GM19452 (cell line): ENCODE measurements around the gene DCLK3.

Source experiments
- ATAC-seq: cut with Tn5 transposase; IDR thresholded peaks from one replicate; pipeline ENCODE4 v1.9.1; 2021; ENCODE audit not compliant: unreplicated experiment

DCLK3 gene

GRCh38 chr3:36771931-36772330 lies 7.6 kb upstream of the DCLK3 start:
- no peak for ATAC-seq

GRCh38 chr3:36769926-36770325 lies 5.6 kb upstream of the DCLK3 start:
- ATAC-seq = no peak

GRCh38 chr3:36765104-36765503 lies 751 bp upstream of the DCLK3 start:
- no peak for ATAC-seq

DNA sequence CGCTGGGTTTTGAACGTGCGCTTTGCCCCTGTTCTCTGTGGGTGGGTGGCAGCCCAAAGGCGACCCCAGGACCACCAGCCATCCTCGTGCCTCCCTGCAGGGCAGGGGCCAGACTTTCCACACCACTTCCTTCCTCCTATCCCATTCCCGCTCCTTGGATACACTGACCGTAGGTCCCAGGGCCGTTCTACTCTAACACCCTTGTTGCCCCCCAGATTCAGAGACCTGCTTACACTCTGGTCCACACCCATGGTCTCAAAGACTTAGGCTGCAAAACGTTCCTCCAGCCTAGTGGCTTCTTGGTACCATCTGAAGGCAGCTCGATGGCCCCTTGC lies 318 bp upstream of the DCLK3 start:
- no peak for ATAC-seq

- no peak for ATAC-seq
These were observed 1.2 kb downstream of the DCLK3 start for GRCh38 chr3:36762918-36763849.

DNA sequence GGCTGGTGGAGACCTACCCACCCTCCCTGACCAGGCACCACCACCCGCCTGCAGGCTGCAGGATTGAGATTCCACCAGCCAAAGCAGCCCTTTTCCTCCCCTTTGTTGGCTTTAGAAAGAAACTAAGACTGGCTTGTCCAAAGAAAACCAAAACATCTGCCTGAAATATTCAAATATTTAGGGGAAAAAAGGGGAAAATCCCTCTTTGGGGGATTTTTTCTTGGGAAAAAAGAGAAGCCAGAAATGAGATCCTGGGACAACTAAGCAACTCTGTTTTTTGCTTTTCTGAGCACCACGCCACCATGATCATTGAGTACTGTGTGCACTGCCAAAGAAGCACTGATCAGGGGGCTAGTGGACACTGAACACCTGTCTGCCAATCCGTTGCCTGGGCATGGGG lies 2.6 kb downstream of the DCLK3 start:
- no peak for ATAC-seq

DNA sequence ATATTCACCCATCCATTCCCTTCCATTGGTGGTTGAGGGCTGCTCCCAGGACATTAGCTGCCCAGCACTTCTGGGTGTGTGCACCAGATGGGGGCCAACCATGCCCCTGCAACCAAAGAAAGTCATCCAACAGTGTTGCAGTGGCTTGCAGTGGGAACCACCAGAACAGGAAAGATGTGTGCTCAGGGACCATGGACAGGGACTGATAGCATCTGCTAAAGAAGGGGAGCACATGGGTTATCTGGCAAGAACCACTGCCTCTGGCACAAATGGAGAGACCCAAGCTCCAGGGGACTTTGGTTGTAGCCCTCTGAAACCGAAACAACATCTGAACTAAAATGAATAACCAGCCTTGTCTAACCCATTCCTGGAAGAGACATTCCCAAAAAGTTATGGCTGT lies 8.1 kb downstream of the DCLK3 start:
- ATAC-seq = no peak

GRCh38 chr3:36751326-36751725 lies 13.0 kb downstream of the DCLK3 start:
- ATAC-seq = no peak

DNA sequence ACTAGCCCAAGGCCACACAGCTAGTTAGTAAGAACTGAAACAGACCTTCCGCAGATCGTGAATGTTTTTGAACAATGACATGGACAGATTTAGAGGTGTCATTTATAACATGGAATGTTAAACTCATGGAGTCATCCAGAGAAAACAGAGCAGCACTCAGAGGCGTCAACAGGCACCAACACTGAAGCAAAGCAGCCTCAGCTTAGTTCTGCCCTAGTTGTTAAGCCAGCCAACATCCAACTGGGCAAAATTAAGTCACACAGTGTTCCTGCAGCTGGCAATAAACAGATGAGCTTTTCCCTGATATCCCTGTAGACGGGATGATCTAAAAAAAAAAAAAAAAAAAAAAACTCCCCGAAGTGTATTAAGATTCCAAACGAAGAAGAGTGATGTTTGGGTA lies 13.6 kb downstream of the DCLK3 start:
- ATAC-seq = no peak

- ATAC-seq = no peak
These were observed 19.6 kb downstream of the DCLK3 start for GRCh38 chr3:36744763-36745162.

DNA sequence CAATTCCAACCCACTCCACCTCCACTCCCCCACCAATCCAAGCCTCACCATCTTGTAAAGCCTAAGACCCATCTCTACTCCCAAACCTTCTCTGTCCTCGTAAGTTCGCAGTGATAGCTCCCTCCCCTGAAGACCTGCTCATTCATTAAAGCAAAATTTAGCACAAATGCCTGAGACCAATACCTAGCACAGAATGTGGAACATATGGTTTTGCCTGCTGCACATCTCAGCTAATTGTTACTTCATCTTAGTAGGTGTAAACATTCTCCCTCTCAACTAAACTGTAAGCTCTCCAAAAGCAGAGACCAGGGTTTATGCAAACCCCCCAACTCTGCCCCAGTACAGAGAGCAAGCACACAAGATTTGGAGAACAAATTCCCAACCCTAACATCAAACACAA lies 20.5 kb downstream of the DCLK3 start:
- ATAC-seq = no peak

- no peak for ATAC-seq
These were observed 23.1 kb downstream of the DCLK3 start for GRCh38 chr3:36741285-36741684.

DNA sequence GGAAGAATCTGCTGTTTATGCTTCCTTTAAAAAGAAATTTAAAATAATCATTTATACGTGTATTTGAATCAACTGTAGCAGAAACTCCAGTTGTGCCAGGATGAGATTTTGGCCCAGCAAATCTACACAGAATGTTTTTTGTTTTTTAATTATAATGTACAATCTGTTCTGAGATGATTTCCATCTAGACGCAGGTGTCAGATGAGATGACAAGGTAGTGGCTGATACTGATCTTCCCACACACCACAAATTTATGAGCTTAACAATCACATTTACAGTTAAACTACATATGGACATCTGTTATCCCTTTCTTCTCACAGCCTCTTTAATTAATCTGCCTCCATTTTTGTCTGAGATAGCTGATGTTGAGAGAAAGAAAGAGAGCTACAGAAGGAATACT lies 23.6 kb downstream of the DCLK3 start:
- ATAC-seq = no peak

GRCh38 chr3:36738702-36739101 lies 25.7 kb downstream of the DCLK3 start:
- no peak for ATAC-seq

DNA sequence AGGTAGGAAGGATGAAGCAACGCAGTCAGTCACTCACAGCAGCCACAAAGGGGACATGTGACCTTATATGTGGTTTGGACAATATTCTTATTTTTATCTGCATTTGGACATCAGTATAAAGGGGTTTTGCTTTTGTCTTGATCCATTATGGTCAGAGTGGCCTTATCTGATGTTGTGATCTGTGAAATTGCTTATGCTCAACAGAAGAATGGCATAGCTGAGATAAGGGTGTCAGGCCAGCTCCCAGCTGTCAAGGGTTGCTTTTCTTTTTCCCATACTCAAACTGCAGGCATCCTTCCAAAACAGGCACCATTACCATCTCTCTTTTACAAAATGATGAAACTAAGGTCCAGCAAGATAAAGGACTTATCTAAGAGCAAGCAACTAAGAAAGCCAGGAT lies 28.1 kb downstream of the DCLK3 start:
- no peak for ATAC-seq

GRCh38 chr3:36734742-36735141 lies 29.6 kb downstream of the DCLK3 start:
- ATAC-seq = no peak

- ATAC-seq = no peak
These were observed 30.6 kb downstream of the DCLK3 start for GRCh38 chr3:36733723-36734122.

GRCh38 chr3:36733162-36733696 lies 31.1 kb downstream of the DCLK3 start:
- no peak for ATAC-seq

DNA sequence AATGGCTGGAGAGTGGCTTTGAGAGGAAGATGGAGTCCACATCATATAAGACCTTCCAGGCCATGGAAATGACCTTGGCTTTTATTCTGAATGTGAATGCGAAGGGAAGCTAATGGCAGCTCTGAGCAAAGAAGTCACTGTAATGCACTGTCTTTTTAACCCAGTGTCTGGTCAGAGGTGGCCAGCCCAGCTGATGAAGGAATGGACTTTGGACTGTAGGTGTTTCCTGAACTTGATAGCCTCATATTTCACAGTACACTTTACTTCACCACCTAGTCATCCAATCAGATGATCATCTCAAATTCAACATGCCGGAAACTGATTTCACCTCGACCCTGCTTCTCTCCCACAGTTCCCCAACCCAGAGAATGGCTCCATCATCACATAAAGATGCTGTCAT lies 33.4 kb downstream of the DCLK3 start:
- ATAC-seq = no peak

DNA sequence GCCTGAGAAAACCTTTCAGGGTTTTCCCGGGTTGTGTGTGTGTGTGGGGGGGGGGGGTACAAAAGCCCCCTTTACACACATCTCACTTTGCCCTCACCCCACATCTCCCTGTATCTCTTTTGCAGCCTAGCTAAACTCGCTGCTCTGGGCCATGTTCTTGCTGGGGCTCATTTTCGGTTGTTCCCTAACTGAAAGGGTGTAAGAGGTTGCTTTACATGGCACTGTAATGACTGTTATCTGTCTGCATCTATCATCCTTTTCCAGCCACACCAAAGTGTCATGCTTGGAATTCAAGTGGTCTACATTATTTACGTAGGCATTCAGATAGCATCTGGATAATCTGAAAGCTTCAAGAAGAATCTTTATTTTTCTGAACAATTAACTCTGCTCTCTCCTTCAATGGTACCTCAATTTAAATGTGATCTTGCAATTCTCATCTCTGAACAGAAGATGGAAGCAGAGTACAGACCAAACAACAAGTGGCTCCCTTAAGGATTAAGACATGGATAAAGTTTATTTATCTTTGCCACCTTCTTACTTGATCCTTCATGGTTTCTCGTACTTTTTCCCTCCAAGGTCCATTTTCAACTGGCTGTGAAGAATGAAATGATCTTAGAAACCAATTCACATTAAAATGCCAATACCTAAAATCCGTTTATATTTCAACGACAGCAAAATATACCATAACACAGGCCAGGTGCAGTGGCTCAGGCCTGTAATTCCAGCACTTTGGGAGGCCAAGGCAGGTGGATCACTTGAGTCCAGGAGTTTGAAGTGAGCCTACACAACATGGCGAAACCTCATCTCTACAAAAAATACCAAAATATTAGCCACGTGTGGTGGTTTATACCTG lies 34.9 kb downstream of the DCLK3 start:
- no peak for ATAC-seq

- ATAC-seq = no peak
These were observed 49.8 kb downstream of the DCLK3 start for GRCh38 chr3:36714343-36715086.
